ENCODE results near the gene DYNC2H1.
"Not testable (repeated sequence)": the region's sequence is repeated elsewhere in the genome, so short reads cannot be mapped to it uniquely, and the experiment has no call there.

DYNC2H1 gene

GRCh38 chr11:103374227-103374626, 265.0 kb downstream of the DYNC2H1 start:
- DNase-seq (ENCODE audit: low spot score), result not testable (repeated sequence)

GRCh38 chr11:103378931-103379330, 269.7 kb downstream of the DYNC2H1 start:
- DNase-seq (ENCODE audit: low spot score), result no peak

GRCh38 chr11:103380031-103380430, 270.8 kb downstream of the DYNC2H1 start:
- no peak for DNase-seq (ENCODE audit: low spot score)

- no peak for DNase-seq (ENCODE audit: low spot score)
Observed at GRCh38 chr11:103384652-103385051, 275.4 kb downstream of the DYNC2H1 start.

GRCh38 chr11:103395612-103396011, 286.4 kb downstream of the DYNC2H1 start:
- DNase-seq (ENCODE audit: low spot score), result peak; percentile 18

GRCh38 chr11:103396237-103396636, 287.0 kb downstream of the DYNC2H1 start:
- no peak for DNase-seq (ENCODE audit: low spot score)

GRCh38 chr11:103397369-103397768, 288.1 kb downstream of the DYNC2H1 start:
- no peak for DNase-seq (ENCODE audit: low spot score)

- DNase-seq (ENCODE audit: low spot score), result no peak
Observed at GRCh38 chr11:103398829-103399228, 289.6 kb downstream of the DYNC2H1 start.

GRCh38 chr11:103406357-103406756, 297.1 kb downstream of the DYNC2H1 start:
- DNase-seq (ENCODE audit: low spot score), result no peak

GRCh38 chr11:103407641-103408040, 298.4 kb downstream of the DYNC2H1 start:
- DNase-seq (ENCODE audit: low spot score), result no peak

GRCh38 chr11:103413266-103413888, 304.2 kb downstream of the DYNC2H1 start:
- no peak for DNase-seq (ENCODE audit: low spot score)

- DNase-seq (ENCODE audit: low spot score), result no peak
Observed at GRCh38 chr11:103418014-103418413, 308.8 kb downstream of the DYNC2H1 start.

GRCh38 chr11:103420593-103420992, 311.4 kb downstream of the DYNC2H1 start:
- DNase-seq (ENCODE audit: low spot score), result peak; percentile 4

- peak; percentile 87 for DNase-seq (ENCODE audit: low spot score)
Observed at GRCh38 chr11:103433386-103434072, 324.3 kb downstream of the DYNC2H1 start.

- no peak for DNase-seq (ENCODE audit: low spot score)
Observed at GRCh38 chr11:103434073-103434411, 324.8 kb downstream of the DYNC2H1 start.

GRCh38 chr11:103436131-103436770, 327.0 kb downstream of the DYNC2H1 start:
- DNase-seq (ENCODE audit: low spot score), result no peak

GRCh38 chr11:103441021-103441420, 331.8 kb downstream of the DYNC2H1 start:
- no peak for DNase-seq (ENCODE audit: low spot score)

GRCh38 chr11:103448966-103449365, 339.7 kb downstream of the DYNC2H1 start:
- DNase-seq (ENCODE audit: low spot score), result no peak

- DNase-seq (ENCODE audit: low spot score), result no peak
Observed at GRCh38 chr11:103450241-103450640, 341.0 kb downstream of the DYNC2H1 start.

- DNase-seq (ENCODE audit: low spot score), result no peak
Observed at GRCh38 chr11:103453126-103453525, 343.9 kb downstream of the DYNC2H1 start.

- no peak for DNase-seq (ENCODE audit: low spot score)
Observed at GRCh38 chr11:103453915-103454709, 344.9 kb downstream of the DYNC2H1 start.

- DNase-seq (ENCODE audit: low spot score), result no peak
Observed at GRCh38 chr11:103464420-103464819, 355.2 kb downstream of the DYNC2H1 start.
